B cell (primary cell): ENCODE data around the gene CNOT8. TPM values are rescaled to one million over a fixed set of nuclear protein-coding genes. Genes with fewer than 3 reads are reported as not detected.
"Not testable (repeated sequence)": the region's sequence is repeated elsewhere in the genome, so short reads cannot be mapped to it uniquely, and the experiment has no call there.

Experiments used
- ATAC-seq: fragments of 200-7000 bp; cut with Tn5 transposase; one replicate; pipeline ENCODE4 v1.10.0; 2021; ENCODE audit warnings: low read depth, mild to moderate bottlenecking, moderate number of reproducible peaks, moderate library complexity
- CTCF ChIA-PET: fragments of 350-600 bp; sonication (Branson Sonifier 250); formaldehyde crosslinking; loops from one replicate; lab custom pipeline; 2021; ENCODE audit warnings: antibody characterized with exemption, inconsistent platforms; lab: Charles Lee
- POLR2A ChIA-PET: fragments of 350-600 bp; sonication (Branson Sonifier 250); formaldehyde crosslinking; loops from one replicate; lab custom pipeline; 2021; ENCODE audit warnings: antibody characterized with exemption; lab: Charles Lee
- DNase-seq: peaks from one replicate; pipeline ENCODE4 v3.0.0; 2013
- H2AFZ ChIP-seq: 2 replicates; pipeline ENCODE4 v1.6.1; 2012; ENCODE audit warnings: mild to moderate bottlenecking, low read depth, low read length; ENCODE audit not compliant: insufficient read depth, poor library complexity, severe bottlenecking
- H3K27ac ChIP-seq, 2 donors: 1 replicate in 1 of 2; 2 replicates in 1 of 2; pipeline ENCODE4 v1.5.1; 2012 to 2013; ENCODE audit warnings: low read length in 2 of 2, mild to moderate bottlenecking in 2 of 2, moderate library complexity in 1 of 2
- H3K27me3 ChIP-seq, 4 experiments: fragments of 200-600 bp in 1 of 4; sonication (generic) in 1 of 4; replicated peaks in 1 of 4; 1 replicate in 2 of 4; 2 replicates in 2 of 4; pipeline versions ENCODE4 v1.6.1 to v1.7.0; 2013 to 2016; ENCODE audit warnings: low read length in 3 of 4, mild to moderate bottlenecking in 2 of 4, mixed read lengths in 1 of 4, moderate library complexity in 1 of 4; ENCODE audit not compliant: insufficient read depth in 4 of 4, control insufficient read depth in 3 of 4; ENCODE audit errors: control extremely low read depth in 1 of 4
- H3K36me3 ChIP-seq, 2 experiments: replicated peaks in 1 of 2; 1 replicate in 1 of 2; 2 replicates in 1 of 2; pipeline versions ENCODE4 v1.6.1 to v1.7.1; 2013; ENCODE audit warnings: low read length in 1 of 2; ENCODE audit not compliant: insufficient read depth in 2 of 2, control insufficient read depth in 1 of 2; ENCODE audit errors: control extremely low read depth in 1 of 2, extremely low read depth in 1 of 2
- H3K4me1 ChIP-seq, 2 donors: fragments of 200-600 bp in 1 of 2; sonication (generic) in 1 of 2; 1 replicate in 1 of 2; 2 replicates in 1 of 2; pipeline versions ENCODE4 v1.5.1 to v1.6.1; 2013 to 2017; ENCODE audit warnings: low read length in 2 of 2; ENCODE audit not compliant: control insufficient read depth in 2 of 2, insufficient read depth in 2 of 2
- H3K4me2 ChIP-seq: replicated peaks from 2 replicates; pipeline ENCODE3; 2012; ENCODE audit warnings: mild to moderate bottlenecking, low read depth, low read length; ENCODE audit not compliant: poor library complexity, severe bottlenecking
- H3K4me3 ChIP-seq, 5 experiments: fragments of 200-600 bp in 1 of 5; sonication (generic) in 1 of 5; 1 replicate in 3 of 5; 2 replicates in 2 of 5; pipeline versions ENCODE4 v1.5.1 to v1.7.0; 2011 to 2016; ENCODE audit warnings: low read length in 4 of 5, mild to moderate bottlenecking in 4 of 5, low read depth in 2 of 5, control low read depth in 1 of 5, moderate library complexity in 1 of 5; ENCODE audit not compliant: insufficient read depth in 1 of 5; ENCODE audit errors: control extremely low read depth in 1 of 5, extremely low read depth in 1 of 5
- H3K79me2 ChIP-seq: fragments of 200-600 bp; sonication (generic); one replicate; pipeline ENCODE4 v1.6.0; 2016; ENCODE audit warnings: low read length; ENCODE audit not compliant: control insufficient read depth, insufficient read depth
- H3K9ac ChIP-seq: fragments of 200-600 bp; sonication (generic); 2 replicates; pipeline ENCODE4 v1.6.1; 2017; ENCODE audit warnings: mild to moderate bottlenecking, low read length, moderate library complexity
- H3K9me3 ChIP-seq, 3 donors: one replicate each; pipeline versions ENCODE4 v1.6.1 to v1.7.1; 2013; ENCODE audit warnings: low read length in 2 of 3; ENCODE audit not compliant: control insufficient read depth in 2 of 3, insufficient read depth in 1 of 3; ENCODE audit errors: control extremely low read depth in 1 of 3
- H4K20me1 ChIP-seq: 2 replicates; pipeline ENCODE4 v1.6.0; 2012; ENCODE audit warnings: mild to moderate bottlenecking, low read length; ENCODE audit not compliant: insufficient read depth, control insufficient read depth, poor library complexity, severe bottlenecking
- H3K27ac Mint-ChIP-seq: one replicate; pipeline ENCODE4 v1.8.0; 2021; ENCODE audit warnings: mixed read lengths
- H3K27me3 Mint-ChIP-seq: one replicate; pipeline ENCODE4 v1.8.0; 2021; ENCODE audit warnings: mixed read lengths
- H3K4me1 Mint-ChIP-seq: one replicate; pipeline ENCODE4 v1.8.0; 2021; ENCODE audit warnings: mixed read lengths
- H3K4me3 Mint-ChIP-seq: one replicate; pipeline ENCODE4 v1.8.0; 2021; ENCODE audit warnings: mixed read lengths
- H3K9me3 Mint-ChIP-seq: one replicate; pipeline ENCODE4 v1.8.0; 2022; ENCODE audit warnings: mixed read lengths; ENCODE audit not compliant: insufficient read depth
- EZH2 ChIP-seq: IDR thresholded peaks from 2 replicates; pipeline ENCODE4 v1.6.1; 2012; ENCODE audit warnings: borderline replicate concordance, low read depth, mild to moderate bottlenecking, moderate library complexity, low read length; ENCODE audit not compliant: insufficient read depth, poor library complexity, severe bottlenecking
- WGBS: methylation state at CpG from one replicate; pipeline ENCODE4 v1.1.5; 2013; ENCODE audit warnings: missing lambda C conversion rate; ENCODE audit not compliant: insufficient coverage; 5-methylcytosine and 5-hydroxymethylcytosine counted together
- intact Hi-C: fragments of 100-400 bp; cut with micrococcal nuclease; formaldehyde crosslinking; loops from one replicate; pipeline ENCODE4 v1.10.0; 2022
- polyA plus RNA-seq: library from polyadenylated mRNA; depleted of rRNA; stranded (reverse); fragments of >200 nt; gene quantifications from 2 replicates; pipeline ENCODE4 v1.2.3, GENCODE V29; 2012
- total RNA-seq, 2 donors: library from RNA; stranded (reverse); fragments of 120-200 nt in 1 of 2; gene quantifications; 1 replicate in 1 of 2; 2 replicates in 1 of 2; pipeline versions ENCODE4 v1.2.3 to v1.2.4, GENCODE V29; 2013 to 2022
- TF ChIP-seq, protein P1 (sequence below): fragments of 200-600 bp; IDR thresholded peaks from one replicate; pipeline ENCODE4 v1.8.0; 2022; ENCODE audit warnings: antibody characterized with exemption, mild to moderate bottlenecking

CNOT8 gene
- total and polyA plus RNA-seq, 2 donors (not counting 1 experiment from before 2014, with no cell fraction given) = 58.5 to 78.6 TPM

DNA sequence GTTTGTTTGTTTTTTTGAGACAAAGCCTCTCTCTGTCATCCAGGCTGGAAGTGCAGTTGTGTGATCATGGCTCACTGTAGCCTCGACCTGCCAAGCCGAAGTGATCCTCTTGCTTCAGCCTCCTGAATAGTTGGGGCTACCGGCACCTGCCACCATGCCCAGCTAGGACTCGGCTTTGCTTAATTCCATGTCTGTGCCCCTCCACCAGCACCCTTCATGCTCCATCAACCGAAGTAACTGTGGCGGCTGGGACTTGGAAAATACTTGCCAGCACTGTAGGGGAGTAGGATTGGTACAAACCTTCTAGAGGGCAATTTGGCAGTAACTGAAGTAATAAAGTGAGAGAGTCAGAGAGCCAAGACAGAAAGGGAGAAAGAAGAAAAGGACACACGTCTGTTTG is 27.0 kb upstream of the CNOT8 start:
- Mint-ChIP-seq H3K27me3 (no peaks in the 10 kb centered on the region), H3K4me3 (no peak overlapping the region), H3K9me3 (no peaks in the 10 kb centered on the region), H3K27ac (no peak overlapping the region), H3K4me1 (peaks cover 14% of the 10 kb centered on the region)
- TF ChIP-seq, protein P1, sequence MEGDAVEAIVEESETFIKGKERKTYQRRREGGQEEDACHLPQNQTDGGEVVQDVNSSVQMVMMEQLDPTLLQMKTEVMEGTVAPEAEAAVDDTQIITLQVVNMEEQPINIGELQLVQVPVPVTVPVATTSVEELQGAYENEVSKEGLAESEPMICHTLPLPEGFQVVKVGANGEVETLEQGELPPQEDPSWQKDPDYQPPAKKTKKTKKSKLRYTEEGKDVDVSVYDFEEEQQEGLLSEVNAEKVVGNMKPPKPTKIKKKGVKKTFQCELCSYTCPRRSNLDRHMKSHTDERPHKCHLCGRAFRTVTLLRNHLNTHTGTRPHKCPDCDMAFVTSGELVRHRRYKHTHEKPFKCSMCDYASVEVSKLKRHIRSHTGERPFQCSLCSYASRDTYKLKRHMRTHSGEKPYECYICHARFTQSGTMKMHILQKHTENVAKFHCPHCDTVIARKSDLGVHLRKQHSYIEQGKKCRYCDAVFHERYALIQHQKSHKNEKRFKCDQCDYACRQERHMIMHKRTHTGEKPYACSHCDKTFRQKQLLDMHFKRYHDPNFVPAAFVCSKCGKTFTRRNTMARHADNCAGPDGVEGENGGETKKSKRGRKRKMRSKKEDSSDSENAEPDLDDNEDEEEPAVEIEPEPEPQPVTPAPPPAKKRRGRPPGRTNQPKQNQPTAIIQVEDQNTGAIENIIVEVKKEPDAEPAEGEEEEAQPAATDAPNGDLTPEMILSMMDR = no peak
- no peak for TF ChIP-seq EZH2
- H3K4me3 ChIP-seq = no peak overlapping the region
- ChIA-PET CTCF (no interaction called here), POLR2A (no interaction called here)
- H3K4me1 ChIP-seq = peaks cover 0 to 16% of the 10 kb centered on the region in 2 donors
- no peak overlapping the region for H3K27ac ChIP-seq
- no peak overlapping the region for H3K4me2 ChIP-seq
- H3K36me3 ChIP-seq = no peaks in the 10 kb centered on the region
- H3K79me2 ChIP-seq = no peaks in the 10 kb centered on the region
- no peaks in the 10 kb centered on the region for H3K9me3 ChIP-seq
- H2AFZ ChIP-seq = no peak overlapping the region
- no peaks in the 10 kb centered on the region for H4K20me1 ChIP-seq
- no peaks in the 10 kb centered on the region for H3K27me3 ChIP-seq
- no peak for DNase-seq
- no peak overlapping the region for H3K9ac ChIP-seq
- intact Hi-C loops = no loop called here
- 96% methylated on average over 3 of the region's 7 CpGs for WGBS
- no peak for ATAC-seq

DNA sequence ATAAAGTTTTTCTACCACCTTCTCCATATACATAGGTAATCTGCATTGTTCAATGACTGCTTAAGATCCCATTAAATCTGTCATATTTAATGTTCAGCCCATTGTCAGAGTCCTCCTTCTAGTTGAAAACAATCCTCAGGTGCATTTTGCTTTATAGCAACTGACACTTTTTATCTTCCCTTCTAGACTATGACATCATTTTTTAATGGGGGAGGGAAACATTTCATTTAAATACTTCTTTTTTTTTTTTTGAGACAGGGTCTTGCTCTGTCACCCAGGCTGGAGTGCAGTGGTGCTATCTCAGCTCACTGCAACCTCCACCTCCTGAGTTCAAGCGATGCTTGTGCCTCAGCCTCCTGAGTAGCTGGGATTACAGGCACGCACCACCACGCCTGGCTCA is 25.6 kb upstream of the CNOT8 start:
- POLR2A ChIA-PET, H3K4me2 ChIP-seq, H2AFZ ChIP-seq, H3K27ac ChIP-seq, ATAC-seq, H3K27ac Mint-ChIP-seq, H3K79me2 ChIP-seq, H3K4me3 Mint-ChIP-seq, H4K20me1 ChIP-seq, CTCF ChIA-PET, H3K9me3 Mint-ChIP-seq, DNase-seq, H3K27me3 Mint-ChIP-seq, H3K9ac ChIP-seq, H3K27me3 ChIP-seq, H3K4me3 ChIP-seq, H3K36me3 ChIP-seq, H3K9me3 ChIP-seq, intact Hi-C loops: not testable (repeated sequence)
- WGBS = 100% methylated on average over 2 of the region's 3 CpGs
- H3K4me1 ChIP-seq = peaks cover 0 to 16% of the 10 kb centered on the region in 2 donors
- H3K4me1 Mint-ChIP-seq = peaks cover 14% of the 10 kb centered on the region
